HG02623 (cell line): Measurements from ENCODE around the gene MYO5C.

Experiments used
- ATAC-seq: cut with Tn5 transposase; IDR thresholded peaks from one replicate; pipeline ENCODE4 v1.9.1; 2021; ENCODE audit warnings: moderate library complexity; ENCODE audit not compliant: unreplicated experiment

The MYO5C gene

GRCh38 chr15:52153900-52154895, 141.4 kb downstream of the MYO5C start:
- no peak for ATAC-seq

- no peak for ATAC-seq
Measured at GRCh38 chr15:52151353-52151752, 144.3 kb downstream of the MYO5C start.

- ATAC-seq, result no peak
Measured at GRCh38 chr15:52150871-52151270, 144.7 kb downstream of the MYO5C start.

- no peak for ATAC-seq
Measured at GRCh38 chr15:52150043-52150825, 145.4 kb downstream of the MYO5C start.

- ATAC-seq, result no peak
Measured at GRCh38 chr15:52148403-52148802, 147.2 kb downstream of the MYO5C start.

GRCh38 chr15:52146776-52147175, 148.8 kb downstream of the MYO5C start:
- ATAC-seq, result no peak

- no peak for ATAC-seq
Measured at GRCh38 chr15:52146261-52146660, 149.3 kb downstream of the MYO5C start.

- ATAC-seq, result no peak
Measured at GRCh38 chr15:52144656-52145178, 150.9 kb downstream of the MYO5C start.

- ATAC-seq, result no peak
Measured at GRCh38 chr15:52143873-52144272, 151.7 kb downstream of the MYO5C start.
